Nephron (organoid): ENCODE results near the gene NAT10.
A peak's percentile ranks its signal among the peaks of the same experiment; 100 is the strongest.

Source experiments
- H3K27ac Mint-ChIP-seq, 3 experiments: 2 replicates each; pipeline ENCODE4 v1.8.0; 2020; ENCODE audit warnings: mixed read lengths in 3 of 3, mild to moderate bottlenecking in 2 of 3, moderate library complexity in 1 of 3
- H3K27me3 Mint-ChIP-seq: 2 replicates; pipeline ENCODE4 v1.8.0; 2021; ENCODE audit warnings: low read depth, mild to moderate bottlenecking, moderate library complexity, mixed read lengths
- H3K36me3 Mint-ChIP-seq: 2 replicates; pipeline ENCODE4 v1.8.0; 2020; ENCODE audit warnings: low read depth, mixed read lengths
- H3K4me1 Mint-ChIP-seq: 2 replicates; pipeline ENCODE4 v1.8.0; 2020; ENCODE audit warnings: mixed read lengths
- H3K4me3 Mint-ChIP-seq, 3 experiments: 2 replicates each; pipeline ENCODE4 v1.8.0; 2020; ENCODE audit warnings: mild to moderate bottlenecking in 3 of 3, mixed read lengths in 3 of 3, moderate library complexity in 2 of 3
- H3K9me3 Mint-ChIP-seq: 2 replicates; pipeline ENCODE4 v1.8.0; 2020; ENCODE audit warnings: mixed read lengths
- TF ChIP-seq, protein P1 (sequence below), 3 experiments: fragments of 200-600 bp; sonication (generic); IDR thresholded peaks; one replicate each; pipeline ENCODE4 v1.5.0; 2021; ENCODE audit warnings: antibody characterized with exemption in 3 of 3; ENCODE audit not compliant: unreplicated experiment in 3 of 3

NAT10 gene

DNA sequence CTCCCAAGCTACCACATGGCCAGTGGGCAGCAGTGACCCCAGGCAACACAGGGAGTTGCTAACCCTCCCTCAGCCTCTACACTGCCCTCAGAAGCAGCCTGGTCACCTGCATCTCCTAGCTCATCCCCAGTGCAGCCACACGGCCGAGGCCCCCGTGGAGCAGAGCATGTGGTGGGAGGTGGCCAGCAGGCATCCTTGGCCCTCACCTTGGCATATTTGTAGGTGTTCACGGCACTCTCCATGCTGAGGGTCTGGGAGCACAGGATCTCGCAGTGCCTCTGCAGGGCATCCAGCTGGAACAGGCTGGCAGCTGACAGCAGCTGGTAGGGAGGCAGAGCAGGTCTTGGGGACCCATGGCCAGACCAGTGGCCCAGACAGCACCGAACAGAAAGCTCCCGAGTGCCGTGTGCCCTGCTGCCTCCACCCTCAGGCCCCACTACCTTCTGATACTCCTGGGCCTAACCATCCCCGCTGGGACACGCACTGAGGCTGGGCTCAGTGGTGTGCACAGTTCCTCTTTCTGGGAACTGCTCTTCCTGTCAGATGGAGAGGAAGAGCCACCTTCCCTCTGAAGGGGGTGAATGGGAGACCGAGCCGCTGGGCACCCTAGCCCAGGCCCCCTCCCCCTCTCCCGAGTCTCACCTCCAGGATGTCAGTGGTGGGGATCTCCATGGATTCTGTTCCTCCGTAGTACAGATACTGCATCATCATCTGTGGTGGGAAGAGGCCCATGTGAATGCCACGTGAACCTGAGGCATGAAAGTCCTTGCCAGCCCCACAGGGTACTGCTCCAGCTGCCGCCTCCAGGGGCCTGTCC, 48.8 kb downstream of the NAT10 start:
- Mint-ChIP-seq H3K4me3 (no peak overlapping the region), H3K9me3 (no peaks in the 10 kb centered on the region), H3K36me3 (peaks cover 19% of the 10 kb centered on the region), H3K4me1 (peaks cover 15% of the 10 kb centered on the region), H3K27me3 (no peaks in the 10 kb centered on the region), H3K27ac (no peak overlapping the region)
- TF ChIP-seq, protein P1, sequence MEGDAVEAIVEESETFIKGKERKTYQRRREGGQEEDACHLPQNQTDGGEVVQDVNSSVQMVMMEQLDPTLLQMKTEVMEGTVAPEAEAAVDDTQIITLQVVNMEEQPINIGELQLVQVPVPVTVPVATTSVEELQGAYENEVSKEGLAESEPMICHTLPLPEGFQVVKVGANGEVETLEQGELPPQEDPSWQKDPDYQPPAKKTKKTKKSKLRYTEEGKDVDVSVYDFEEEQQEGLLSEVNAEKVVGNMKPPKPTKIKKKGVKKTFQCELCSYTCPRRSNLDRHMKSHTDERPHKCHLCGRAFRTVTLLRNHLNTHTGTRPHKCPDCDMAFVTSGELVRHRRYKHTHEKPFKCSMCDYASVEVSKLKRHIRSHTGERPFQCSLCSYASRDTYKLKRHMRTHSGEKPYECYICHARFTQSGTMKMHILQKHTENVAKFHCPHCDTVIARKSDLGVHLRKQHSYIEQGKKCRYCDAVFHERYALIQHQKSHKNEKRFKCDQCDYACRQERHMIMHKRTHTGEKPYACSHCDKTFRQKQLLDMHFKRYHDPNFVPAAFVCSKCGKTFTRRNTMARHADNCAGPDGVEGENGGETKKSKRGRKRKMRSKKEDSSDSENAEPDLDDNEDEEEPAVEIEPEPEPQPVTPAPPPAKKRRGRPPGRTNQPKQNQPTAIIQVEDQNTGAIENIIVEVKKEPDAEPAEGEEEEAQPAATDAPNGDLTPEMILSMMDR (IDR thresholded peaks at IDR 0.05; ENCODE audit: unreplicated experiment in 3 of 3) = no peak

DNA sequence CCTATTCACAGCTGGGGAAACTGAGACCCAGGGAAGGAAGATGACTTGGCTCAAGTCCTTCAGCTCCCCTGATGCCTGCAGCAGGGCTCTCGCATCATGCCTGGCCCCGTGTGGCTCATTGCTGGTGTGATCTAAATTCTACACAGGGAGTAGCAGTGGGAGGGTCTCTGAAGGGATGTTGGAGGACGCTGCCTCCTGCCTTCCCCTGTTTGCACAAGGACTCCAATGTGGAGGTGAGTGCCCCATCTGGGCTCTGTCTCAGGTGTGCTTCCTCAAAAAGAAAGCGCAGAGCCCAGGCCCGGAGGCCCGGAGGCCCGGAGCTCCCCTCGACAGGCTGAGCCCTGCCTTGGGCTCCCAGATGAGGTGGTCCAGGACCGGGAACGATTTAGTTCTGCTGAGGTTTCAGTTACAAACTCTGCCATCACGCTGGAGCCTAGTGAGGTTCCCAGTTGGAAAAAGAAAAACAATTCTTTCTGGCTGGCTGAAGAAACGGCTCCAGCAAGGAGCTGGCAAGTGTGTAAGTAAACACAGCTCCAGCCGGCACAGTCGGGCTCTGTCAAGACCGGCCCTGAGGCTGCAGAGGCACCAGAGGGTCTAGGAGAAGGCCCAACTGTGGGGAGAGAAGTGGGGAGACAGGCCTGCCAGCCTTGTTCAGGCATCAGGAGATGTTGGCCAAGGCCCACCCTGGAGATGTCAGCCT, 49.8 kb downstream of the NAT10 start:
- H3K4me3 Mint-ChIP-seq = no peak overlapping the region

DNA sequence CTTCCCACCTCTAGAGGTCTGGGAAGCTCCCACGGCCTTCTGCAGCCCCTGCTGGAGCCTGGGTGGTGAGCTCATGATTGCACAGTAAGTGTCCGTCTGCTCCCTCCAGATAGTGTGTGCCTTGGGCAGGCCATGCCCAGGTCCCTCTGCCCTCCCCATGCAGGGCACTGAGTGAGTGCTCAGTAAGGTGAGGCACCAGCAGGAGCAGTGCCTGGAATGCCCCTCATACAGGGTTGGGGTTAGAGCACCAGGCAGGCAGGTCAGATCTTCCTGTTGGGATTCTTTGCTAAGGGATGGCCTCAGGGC, 50.3 kb downstream of the NAT10 start:
- Mint-ChIP-seq H3K36me3 (peaks cover 23% of the 10 kb centered on the region), H3K9me3 (no peaks in the 10 kb centered on the region), H3K4me1 (peaks cover 9% of the 10 kb centered on the region), H3K4me3 (no peak overlapping the region), H3K27me3 (no peaks in the 10 kb centered on the region), H3K27ac (peak overlapping the region in 2 of 3 experiments; percentile 44 to 68)
- TF ChIP-seq, protein P1 (IDR thresholded peaks at IDR 0.05; ENCODE audit: unreplicated experiment in 3 of 3) = no peak

More for the DNA sequence above, 49.8 kb downstream of the NAT10 start:
- Mint-ChIP-seq H3K9me3 (no peaks in the 10 kb centered on the region), H3K36me3 (peaks cover 22% of the 10 kb centered on the region), H3K27ac (peak overlapping the region in 2 of 3 experiments; percentile 44 to 68), H3K4me1 (peaks cover 14% of the 10 kb centered on the region), H3K27me3 (no peaks in the 10 kb centered on the region)
- TF ChIP-seq, protein P1 (IDR thresholded peaks at IDR 0.05; ENCODE audit: unreplicated experiment in 3 of 3) = no peak

DNA sequence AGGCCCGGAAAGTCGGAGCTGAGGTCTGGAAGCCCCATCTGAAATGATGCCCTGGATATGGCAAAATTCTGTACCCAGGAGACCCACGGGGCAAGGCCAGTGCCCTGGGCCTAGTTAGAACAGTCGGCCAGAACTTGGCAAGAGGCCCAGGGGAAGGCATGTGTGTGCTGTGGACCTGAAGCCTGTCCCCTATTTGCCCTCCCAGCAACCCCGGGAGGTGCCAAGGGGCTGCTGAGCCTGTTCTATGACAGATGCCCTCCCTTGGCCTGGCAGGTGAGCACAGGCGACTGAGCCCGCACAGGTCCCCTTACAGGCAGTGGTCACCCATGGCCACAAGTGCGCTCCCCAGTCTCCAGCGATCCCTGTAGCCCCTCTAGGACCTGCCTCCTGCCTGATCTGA, 51.7 kb downstream of the NAT10 start:
- H3K4me1 Mint-ChIP-seq = no peaks in the 10 kb centered on the region
- no peaks in the 10 kb centered on the region for H3K9me3 Mint-ChIP-seq
- no peak overlapping the region for H3K4me3 Mint-ChIP-seq
- peaks cover 23% of the 10 kb centered on the region for H3K36me3 Mint-ChIP-seq
- TF ChIP-seq, protein P1 (IDR thresholded peaks at IDR 0.05; ENCODE audit: unreplicated experiment in 3 of 3) = no peak
- H3K27me3 Mint-ChIP-seq = no peaks in the 10 kb centered on the region
- no peak overlapping the region for H3K27ac Mint-ChIP-seq

DNA sequence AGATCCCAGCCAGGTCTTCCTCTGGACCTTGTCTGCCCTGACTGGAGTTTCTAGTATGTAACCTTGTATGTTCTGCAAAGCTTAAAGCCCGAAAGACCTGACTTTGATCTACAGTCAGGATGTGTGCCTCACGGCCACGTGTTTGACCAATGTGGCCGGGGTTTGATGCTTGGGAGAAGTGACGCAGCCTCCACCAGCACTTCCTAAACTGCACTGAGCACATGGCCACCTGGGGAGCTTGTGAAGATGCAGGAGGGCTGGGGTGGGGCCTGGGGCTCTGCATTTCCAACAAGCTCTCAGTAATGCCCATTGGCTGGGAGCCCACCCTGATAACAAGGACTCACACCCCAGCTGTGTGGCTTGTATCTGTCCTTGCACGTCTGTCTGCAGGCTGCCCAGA, 53.2 kb downstream of the NAT10 start:
- no peaks in the 10 kb centered on the region for H3K27me3 Mint-ChIP-seq
- H3K4me3 Mint-ChIP-seq = no peak overlapping the region
- H3K36me3 Mint-ChIP-seq = peaks cover 17% of the 10 kb centered on the region
- no peaks in the 10 kb centered on the region for H3K4me1 Mint-ChIP-seq
- H3K27ac Mint-ChIP-seq = no peak overlapping the region
- TF ChIP-seq, protein P1 (IDR thresholded peaks at IDR 0.05; ENCODE audit: unreplicated experiment in 3 of 3) = no peak
- H3K9me3 Mint-ChIP-seq = no peaks in the 10 kb centered on the region
